ENCODE results near the gene IL1R2.

DNA sequence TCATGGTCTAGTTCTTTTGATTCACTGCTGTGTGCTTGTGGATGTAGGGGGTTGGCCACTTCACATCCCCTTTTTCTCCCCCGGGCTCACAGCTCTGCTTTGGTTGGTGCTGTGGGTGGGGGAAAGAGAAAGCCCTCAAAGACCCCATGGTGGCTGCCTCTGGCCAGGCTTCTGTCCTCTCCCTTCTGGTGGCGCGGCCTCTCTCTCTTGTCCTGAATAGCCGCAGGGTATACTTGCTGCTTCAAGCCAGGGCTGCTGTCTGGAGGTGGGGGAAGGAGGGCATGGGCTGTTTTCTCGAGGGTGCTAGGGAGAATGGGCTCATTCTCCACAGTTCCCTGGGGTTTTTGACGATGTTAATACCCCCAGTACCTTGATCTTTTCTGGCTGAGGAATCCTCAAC, 53.9 kb downstream of the IL1R2 start:
- TF ChIP-seq, protein P1, sequence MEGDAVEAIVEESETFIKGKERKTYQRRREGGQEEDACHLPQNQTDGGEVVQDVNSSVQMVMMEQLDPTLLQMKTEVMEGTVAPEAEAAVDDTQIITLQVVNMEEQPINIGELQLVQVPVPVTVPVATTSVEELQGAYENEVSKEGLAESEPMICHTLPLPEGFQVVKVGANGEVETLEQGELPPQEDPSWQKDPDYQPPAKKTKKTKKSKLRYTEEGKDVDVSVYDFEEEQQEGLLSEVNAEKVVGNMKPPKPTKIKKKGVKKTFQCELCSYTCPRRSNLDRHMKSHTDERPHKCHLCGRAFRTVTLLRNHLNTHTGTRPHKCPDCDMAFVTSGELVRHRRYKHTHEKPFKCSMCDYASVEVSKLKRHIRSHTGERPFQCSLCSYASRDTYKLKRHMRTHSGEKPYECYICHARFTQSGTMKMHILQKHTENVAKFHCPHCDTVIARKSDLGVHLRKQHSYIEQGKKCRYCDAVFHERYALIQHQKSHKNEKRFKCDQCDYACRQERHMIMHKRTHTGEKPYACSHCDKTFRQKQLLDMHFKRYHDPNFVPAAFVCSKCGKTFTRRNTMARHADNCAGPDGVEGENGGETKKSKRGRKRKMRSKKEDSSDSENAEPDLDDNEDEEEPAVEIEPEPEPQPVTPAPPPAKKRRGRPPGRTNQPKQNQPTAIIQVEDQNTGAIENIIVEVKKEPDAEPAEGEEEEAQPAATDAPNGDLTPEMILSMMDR (IDR thresholded peaks at IDR 0.05; ENCODE audit: low read depth, low read length, poor library complexity, severe bottlenecking) = no peak
- no peak for TF ChIP-seq EZH2phosphoT487 (IDR thresholded peaks at IDR 0.05; ENCODE audit: borderline replicate concordance, low read length)
